ENCODE data around the gene ASB15.
A peak's percentile ranks its signal among the peaks of the same experiment; 100 is the strongest.
"Not testable (repeated sequence)": the region's sequence is repeated elsewhere in the genome, so short reads cannot be mapped to it uniquely, and the experiment has no call there.

The ASB15 gene

DNA sequence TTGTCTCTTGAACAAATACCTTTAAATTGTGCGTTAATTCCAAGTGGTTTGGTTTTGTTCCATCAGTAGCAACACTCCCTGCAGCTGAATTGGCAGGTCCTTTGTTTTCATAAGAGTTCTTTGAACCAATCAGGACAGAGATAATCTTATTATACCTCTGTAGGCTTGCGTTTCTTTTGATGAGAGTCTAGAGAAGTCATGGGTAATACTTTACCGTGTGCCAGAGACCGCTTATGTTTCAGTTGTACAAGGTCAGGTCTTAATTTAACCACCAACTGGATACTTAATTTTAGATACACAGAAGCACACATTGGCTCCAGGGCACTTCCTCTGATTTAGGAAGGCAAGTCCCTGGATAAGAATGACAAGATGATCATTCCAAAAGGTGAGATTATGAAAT is at the start of gene ASB15:
Gene ASB15 (plus strand): TSS at position 292 of the 400 bp plus-strand sequence. CDS start 12,682 bp downstream, outside the sequence.
- DNase-seq: peak in 1 of 2 experiments; percentile 36

DNA sequence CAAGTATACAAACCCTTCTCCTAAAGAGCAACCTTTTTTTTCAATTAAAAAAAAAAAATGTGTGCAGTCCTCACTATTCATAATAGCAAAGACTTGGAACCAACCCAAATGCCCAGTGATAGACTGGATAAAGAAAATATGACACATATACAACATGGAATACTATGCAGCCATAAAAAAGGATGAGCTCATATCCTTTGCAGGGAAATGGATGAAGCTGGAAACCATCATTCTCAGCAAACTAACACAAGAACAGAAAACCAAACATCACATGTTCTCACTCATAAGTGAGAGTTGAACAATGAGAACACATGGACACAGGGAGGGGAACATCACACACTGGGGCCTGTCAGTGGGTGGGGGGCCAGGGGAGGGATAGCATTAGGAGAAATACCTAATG is 49.5 kb upstream of the ASB15 start:
- not testable (repeated sequence) for DNase-seq

DNA sequence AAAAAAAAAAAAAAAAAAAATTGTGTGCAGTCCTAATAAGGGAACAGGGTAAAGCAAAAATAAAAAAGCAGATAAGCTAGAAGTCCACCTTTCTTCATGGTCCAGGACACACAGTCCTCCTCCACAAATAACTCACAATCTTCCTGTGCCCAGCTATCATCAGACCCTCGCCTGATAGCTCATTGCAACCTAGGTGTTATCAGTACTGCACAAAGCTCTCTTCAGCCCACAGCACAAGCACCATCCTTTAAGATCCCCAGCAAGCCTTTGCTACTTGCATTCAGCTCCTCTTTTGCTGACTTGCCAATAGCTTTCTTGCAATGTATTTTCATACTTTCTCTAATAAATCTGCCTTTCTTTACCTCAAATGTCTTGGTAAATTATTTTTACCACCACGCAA is 49.0 kb upstream of the ASB15 start:
- DNase-seq: no peak

DNA sequence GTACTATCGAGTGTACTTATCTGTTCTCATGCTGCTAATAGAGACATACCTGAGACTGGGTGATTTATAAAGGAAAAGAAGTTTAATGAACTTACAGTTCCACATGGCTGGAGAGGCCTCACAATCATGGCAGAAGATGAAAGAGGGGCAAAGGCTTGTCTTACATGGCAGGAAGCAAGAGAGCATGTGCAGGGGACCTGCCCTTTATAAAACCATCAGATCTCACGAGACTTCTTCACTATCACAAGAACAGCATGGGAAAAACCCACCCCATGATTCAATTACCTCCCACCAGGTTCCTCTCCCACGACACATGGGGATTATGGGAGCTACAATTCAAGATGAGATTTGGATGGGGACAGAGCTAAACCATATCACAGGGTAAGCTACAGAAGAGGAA is 48.5 kb upstream of the ASB15 start:
- no peak for DNase-seq

DNA sequence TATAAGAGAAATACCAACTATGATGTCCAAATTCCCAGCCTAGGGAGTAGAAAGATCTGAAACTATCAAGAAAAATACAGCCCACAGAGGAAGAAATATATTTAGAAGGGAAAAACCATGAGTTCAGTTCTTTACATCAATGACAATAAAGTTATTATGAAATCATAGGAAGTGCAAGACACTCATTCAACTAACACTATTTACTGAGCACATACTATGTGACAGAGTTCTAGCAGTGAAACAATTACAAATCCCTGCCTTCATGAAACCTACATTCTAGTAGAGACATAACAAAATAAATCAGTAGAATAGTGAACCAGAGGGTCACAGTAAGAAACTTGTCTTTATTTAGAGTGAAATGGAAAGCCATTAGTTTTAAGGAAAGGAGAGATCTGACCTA is 46.1 kb upstream of the ASB15 start:
- no peak for DNase-seq

DNA sequence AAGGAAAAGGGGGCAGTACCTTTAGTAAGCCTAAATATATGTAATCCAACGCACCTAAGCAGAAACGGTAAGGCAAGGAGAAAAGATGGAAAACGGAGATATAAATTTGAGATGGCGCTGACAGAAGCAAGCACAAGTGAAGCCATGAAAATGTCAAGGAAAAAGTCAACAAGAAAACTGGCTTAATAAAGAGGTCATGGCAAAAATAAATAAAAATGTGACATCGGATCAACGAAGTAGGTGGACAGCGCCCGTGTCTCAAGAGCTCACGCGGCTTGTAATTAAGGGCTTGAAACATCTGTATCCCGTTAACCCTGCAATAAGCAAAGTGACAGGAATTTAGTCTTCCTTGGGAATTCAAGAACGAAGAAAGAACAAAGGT is 44.6 kb upstream of the ASB15 start:
- no peak for DNase-seq

DNA sequence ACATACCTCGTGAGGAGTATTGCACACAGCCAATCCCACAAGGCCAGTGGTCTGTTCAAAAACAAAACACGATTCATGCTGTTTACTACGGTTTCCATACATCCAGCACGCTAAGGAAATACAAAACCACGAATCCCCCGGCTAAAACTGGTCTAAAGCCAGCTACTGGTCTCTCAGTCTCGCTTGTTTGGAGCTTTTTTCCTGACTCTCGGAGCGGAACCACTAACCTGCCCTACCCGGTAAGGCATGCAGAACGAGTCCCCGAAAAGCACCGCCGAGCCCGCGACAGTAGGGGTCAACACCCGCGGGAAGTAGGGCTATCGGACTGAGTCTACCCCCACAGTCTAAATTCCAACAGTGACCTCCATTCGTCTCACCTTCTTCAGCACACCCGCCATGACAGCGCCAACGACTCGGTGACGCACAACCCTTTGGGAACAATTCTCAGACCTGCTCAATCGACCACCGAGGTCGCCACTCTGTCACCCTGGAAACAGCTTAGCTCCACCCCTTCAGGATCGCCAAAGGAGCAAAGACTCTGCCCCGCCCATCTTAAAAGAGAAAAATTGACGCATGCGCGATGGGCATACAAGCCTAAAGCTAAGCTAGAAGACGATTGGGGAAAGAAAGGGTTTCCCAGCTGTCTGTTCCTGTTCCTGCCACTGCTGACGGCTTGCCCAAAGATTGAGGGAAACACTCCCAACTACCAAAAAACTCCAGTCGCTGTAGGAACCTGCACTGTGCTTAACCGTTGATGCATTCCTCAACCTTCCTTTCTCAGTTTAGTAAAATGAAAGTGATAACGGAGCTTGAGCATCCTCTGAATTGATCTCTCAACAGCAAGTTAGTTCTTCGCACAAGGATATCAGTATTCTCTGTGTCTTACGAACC is 44.0 kb upstream of the ASB15 start, which contains the start of gene NDUFA5:
Gene NDUFA5 (minus strand): TSS at position 421 of the 891 bp plus-strand sequence. CDS start 23 bp downstream, at position 398.
- peak; percentile 99 for DNase-seq

DNA sequence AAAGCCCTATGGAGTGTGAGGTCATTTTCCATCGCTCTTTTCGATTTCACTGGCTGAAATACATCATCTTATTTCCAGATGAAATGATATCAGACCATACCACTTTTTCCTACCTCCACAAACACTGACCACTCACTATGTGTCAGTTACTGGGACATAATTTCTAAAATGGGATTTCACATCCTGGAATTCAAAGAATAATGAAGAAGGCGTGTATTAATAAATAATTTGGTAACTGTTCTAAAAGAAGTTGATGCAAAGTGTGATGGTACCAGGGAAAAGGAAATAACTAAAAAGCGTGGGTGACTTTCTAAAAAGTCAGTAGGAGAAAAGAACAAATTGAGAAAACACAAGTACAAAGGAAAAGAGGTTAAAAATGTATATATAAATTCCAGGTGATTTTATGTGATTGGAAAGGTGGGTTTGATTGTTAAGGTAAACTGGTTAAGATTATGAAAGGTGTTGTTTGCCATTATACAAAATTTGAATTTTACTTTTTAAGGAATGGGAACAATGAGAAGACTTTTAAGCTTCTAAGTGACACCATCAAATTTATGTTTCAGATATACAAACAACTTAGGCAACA is 43.2 kb upstream of the ASB15 start:
- no peak for DNase-seq

DNA sequence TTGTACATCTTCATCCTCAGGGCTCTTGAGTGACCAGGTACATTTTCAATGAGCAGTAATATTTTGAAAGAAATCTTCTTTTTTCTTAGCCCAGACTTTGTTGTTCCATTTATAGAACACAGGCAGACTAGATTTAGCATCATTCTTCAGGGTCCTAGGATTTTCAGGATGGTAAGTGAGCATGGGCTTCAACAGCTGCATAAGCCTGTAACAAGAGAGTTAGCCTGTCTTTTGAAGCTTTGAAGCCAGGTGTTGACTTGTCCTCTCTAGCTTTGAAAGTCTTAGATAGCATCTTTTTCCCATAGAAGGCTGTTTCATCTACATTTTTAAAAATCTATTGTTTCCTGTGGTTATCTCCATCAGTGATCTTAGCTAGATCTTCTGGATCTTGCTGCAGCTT is 39.5 kb upstream of the ASB15 start:
- no peak for DNase-seq

DNA sequence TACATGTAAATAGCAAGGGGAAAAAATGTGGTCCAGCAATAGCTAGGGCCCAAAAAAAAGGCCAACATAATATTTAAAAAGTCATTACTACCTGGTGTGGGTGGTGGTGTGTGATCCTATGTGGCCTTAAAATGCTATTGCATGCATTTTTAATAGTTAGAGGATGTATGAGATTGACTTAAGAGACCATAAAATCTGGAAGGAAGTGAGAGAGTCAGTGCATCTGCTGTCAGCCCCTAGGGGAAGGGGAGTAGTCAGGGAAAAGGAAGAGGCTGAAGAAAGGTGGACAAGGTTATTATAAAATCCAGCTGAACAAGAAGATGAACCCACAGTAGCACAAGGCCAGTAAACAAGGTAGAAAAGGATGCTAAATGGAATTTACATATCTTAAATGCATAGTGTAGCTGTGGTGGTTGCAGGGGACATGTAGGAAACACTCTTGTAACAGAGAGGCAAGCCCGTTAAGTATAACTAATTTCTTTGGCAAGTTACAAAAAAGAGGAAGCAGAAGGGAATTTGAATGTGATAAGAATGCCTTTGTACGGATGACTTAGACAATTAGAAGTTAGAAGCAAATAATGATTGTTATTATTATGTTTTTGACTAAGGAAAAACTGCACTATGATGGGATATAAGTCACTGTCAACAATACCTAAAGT is 32.1 kb upstream of the ASB15 start:
- no peak for DNase-seq

DNA sequence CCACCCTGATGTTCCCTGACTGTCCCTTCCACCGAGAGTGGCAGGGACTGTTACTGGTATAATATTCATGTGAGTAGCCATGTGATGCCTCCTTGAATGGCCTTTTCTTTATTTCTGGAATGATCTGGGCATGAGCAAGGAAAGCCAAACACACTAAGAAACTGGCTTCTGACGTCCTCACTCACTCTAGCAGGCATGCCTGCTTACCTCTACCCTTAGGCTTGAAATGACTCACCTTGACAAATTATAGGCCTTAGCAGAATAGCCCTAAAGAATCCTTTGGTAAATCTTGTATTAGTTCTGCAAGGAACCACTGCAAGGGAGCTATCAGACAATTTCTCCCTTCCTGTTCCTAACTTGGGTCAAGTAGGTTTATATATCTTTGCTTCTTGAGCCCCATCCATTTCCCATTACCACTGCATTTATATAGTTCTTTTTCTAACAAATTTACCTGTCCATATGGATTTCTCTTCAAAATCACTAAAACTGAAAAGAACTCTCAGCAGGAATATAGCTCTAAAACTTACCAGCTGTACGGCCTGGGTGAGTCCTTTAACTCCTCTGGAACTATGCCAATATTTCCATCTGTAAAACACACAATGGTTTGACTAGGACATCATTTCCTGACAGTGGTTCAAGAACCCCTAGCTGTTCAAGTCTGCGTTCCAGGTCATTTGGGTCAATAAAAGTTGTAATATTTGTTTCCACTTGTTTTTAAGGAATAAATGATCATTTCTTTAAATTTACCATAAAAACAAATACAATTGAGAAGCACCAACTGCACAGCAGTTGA is 31.0 kb upstream of the ASB15 start:
- peak in 1 of 2 experiments; percentile 14 for DNase-seq

DNA sequence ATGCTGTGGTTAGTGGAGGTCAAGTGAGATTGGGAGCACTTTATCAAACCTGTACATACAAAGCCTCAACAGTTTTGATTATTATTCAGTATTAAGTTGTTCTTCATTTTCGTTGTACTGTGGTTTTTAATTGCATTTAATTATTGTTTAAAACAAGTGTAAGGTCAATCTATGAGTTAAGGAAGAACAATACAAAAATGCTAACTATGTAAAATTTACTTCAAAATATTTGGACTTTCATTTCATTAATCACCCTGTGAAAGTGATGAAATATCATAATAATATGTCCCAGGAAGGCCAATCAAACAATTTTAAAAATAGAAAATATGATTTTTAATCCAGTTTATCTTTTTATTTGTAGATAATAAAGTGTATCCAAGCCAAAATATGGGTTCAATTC is 30.4 kb upstream of the ASB15 start:
- no peak for DNase-seq

DNA sequence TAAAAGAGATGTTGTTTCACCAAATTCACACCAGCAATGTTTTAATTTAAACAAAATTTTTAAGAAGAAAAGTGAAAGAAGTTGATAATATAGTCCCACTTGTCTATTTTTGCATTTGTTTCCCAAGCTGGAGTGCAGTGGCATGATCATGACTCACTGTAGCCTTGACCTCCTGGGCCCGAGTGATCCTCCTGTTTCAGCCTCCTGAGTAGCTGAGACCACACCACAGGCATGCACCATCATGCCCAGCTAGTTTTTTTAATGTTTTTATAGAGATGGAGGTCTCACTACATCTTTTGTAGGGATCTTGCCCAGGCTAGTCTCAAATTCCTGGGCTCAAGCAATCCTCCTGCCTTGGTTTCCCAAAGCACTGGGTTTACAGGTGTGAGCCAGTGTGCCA is 29.9 kb upstream of the ASB15 start:
- no peak for DNase-seq

DNA sequence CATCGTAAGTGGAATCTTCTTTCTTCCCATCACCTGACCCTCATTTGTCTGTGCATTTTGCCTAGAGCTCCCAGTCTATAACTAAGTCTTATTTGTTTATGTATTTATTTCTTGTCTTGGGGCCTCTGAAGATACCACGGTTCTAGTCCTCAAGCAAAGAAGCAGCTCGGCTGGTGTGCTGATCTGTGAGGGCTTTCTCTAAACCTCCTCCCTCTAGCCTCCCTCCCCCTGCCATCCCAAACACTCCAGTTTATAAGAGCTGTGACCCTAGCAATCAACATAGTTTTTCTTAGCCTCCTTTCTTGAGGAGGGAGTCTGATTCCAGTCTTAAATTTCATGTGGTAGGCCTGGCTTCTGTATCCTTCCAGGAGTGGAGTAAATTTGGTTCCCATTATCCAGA is 28.3 kb upstream of the ASB15 start:
- no peak for DNase-seq

DNA sequence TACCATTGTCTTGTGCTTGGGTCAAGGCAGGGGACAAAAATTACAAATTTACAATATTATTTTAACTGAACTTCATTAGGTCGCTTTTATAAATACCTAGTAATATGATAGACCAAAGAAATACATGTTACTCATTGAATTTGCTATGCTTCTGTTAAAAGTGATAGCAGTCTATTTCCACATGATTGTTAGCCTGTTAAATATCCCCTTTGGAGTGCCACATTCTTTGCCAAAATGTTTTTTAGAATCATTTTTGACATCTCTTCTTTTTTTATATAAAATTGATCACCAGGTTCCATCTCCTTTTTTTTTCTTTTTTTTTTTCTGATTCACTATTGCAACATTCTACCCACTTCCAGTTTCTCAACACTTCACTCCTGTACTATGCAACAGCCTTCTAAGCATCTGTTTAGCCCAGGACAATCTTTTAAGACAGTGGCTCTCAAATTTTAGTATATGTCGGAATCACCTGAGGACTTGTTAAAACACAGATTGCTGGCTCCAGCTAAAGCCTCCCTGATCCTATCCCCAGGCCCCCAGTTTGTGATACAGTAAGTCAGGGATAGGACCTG is 27.6 kb upstream of the ASB15 start:
- DNase-seq: no peak

DNA sequence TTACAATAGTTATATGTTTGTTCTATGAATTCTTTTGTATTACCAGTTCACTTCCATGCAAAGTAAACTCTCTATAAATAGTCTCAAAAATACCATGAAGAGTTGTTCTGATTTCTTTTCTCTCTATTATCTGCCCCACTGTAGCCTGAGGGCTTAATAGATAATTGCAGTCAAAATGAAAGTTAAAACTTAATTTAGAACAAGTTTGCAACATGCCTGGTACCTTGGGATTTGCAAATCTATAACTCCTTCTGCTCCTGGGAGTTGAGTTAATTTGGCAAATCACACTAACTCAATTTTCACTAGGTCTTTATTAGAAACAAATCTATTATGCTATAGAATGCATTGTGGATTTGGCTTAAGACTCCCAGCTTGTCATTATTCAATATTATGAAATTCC is 22.2 kb upstream of the ASB15 start:
- no peak for DNase-seq

DNA sequence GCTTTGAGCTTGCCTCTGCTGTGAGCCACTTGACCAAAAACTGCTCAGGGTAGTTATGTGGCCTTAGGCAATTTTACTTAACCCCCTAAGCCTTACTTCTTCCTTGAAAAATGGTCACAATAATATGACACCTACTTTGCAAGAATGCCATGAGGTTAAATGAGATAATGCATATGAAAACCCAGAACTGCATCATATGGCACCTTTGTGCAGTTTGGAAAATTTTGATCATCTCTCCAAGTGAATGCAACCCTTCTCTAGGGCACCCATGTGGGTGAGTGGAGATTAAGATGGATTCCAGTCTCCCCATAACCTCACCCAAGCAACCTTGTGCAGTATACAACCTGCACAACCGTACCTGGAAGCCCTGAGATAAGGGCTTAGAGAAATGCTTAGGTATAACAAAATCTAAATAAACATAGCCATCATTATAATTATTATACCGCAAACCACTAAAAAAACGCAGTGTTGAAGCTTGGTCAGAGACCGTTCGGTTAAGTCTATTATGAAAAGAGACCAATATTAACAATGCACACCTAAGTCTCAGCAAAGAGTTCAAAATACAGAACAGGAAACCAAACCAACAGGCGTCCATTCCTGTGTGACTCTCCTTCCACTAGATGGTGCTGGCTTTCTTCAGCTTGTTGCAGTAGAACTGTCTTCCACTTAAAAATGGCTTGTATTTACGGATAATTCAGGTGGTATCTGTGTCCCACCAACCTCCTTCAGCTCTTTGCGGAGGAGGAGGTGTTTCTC is 21.0 kb upstream of the ASB15 start:
- DNase-seq: peak in 1 of 2 experiments; percentile 66

DNA sequence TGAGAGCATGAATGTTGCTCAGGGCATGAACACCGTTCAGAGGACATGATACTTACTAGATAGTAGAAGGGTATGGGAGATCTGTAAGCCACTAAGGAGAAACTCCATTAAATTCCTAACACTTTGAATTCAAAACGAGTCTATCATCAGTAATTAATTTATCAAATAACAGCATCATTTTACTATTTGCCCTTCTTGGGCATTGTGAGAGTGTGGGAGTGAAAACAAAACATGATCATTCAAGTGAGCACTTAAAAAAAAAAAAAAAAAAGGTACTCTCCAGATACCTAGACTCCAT is 20.5 kb upstream of the ASB15 start:
- no peak for DNase-seq

DNA sequence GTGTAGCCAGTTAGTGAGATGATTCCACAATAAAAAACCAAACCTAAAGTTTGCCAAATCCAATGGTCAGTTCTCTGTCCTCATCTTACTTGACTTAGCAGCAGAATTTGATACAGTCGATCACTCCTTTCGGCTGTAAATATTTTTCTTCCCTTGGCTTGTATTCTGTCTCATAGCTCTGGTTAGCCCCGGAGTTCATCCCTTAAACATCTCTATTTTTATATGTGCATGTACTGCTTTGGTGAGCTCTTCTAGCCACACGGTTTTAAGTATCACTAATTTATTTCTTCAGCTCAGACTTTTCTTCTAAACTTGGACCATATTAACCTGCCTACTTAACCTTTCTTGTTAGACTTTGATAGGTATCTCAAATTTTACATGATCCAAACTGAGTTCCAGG is 17.8 kb upstream of the ASB15 start:
- DNase-seq: no peak

DNA sequence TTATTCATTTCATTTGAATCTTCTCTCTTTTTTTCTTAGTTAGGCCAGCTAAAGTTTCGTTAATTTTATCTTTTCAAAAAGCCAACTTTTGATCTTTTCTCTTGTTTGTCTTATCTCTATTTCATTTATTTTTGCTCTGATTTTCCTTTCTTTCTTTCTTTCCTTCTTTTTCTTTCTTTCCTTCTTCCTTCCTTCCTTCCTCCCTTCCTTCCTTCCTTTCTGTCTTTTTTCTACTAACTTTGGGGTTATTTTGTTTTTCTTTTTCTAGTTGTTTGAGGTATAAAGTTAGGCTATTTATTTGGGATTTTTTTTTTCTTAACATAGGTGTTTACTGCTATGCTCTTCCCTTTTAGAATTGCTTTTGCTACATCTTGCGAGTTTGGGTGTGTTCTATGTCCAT is 13.2 kb upstream of the ASB15 start:
- no peak for DNase-seq

DNA sequence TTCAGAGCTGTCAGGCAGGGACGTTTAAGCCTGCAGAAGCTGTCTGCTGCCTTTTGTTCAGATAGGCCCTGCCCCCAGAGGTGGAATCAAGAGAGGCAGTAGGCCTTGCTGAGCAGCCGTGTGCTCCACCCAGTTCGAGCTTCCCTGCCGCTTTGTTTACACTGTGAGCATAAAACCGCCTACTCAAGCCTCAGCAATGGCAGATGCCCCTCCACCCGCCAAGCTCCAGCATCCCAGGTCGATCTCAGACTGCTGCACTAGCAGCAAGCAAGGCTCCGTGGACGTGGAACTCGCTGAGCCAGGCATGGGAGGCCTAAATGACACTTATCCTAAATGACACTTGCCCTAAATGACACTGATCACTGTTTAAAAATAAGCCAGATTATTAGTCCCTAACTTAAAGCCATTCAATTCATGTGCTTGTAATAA is 6.8 kb upstream of the ASB15 start:
- DNase-seq: no peak

DNA sequence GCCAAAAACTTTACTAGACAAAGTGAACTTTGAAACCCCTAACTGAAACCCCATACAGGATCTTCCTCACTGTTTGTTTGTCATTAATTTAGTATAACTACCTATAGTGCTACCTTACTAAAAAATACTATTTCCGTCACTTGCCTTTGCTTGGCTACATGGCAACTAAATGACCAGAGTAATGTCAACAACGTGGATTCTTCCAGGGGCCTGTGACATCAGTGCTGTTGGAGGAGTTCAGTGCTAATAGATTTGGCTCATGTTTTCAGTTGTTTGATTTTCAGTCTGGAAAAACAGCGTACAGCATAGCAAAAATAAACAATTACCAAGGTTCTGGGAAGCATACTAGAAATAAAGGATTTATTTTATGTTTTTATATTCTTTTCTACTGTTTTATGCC is 3.0 kb upstream of the ASB15 start:
- DNase-seq: no peak
